T-helper 1 cell (primary cell): ENCODE results near the gene NUDT10.
A peak's percentile ranks its signal among the peaks of the same experiment; 100 is the strongest.
"Not testable (repeated sequence)": the region's sequence is repeated elsewhere in the genome, so short reads cannot be mapped to it uniquely, and the experiment has no call there.

Experiments used
- DNase-seq, 5 donors: peaks; one replicate each; pipeline ENCODE4 v3.0.0-alpha.2; 2012 to 2020
- total RNA-seq, 4 donors: gene quantifications; one replicate each; lab custom pipeline; 2026; lab: John Stamatoyannopoulos, UW

The NUDT10 gene
- total RNA-seq: 0 to 0.15 (median 0) reads per million in 4 donors

- DNase-seq: peak in 2 of 5 donors; percentile 5 to 21
Measured at GRCh38 chrX:51332188-51332942, at the start of gene NUDT10. Gene NUDT10 (plus strand): TSS chrX:51332822. CDS start chrX:51332966, 144 bp downstream.

GRCh38 chrX:51292421-51292820 is 40.2 kb upstream of the NUDT10 start:
- DNase-seq: no peak

GRCh38 chrX:51296138-51296537 is 36.5 kb upstream of the NUDT10 start:
- no peak for DNase-seq

DNA sequence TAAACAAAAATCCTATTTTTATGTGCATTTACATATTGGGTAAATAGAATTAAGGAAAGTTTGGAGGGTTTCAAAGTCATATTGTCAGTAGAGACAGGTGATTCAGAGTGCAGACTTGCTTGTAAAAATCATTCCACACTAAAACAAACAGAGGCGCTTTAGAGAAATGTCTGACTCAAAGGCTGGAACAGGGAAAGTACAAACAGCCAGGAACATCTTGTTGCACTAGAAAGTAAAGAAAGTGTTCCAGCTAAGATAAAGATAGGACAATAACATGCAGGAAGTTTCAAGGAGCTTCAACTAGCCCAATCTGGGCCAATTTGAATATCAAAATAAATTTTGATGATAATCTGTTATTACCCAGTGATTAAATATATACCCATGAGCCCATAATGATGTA is 16.4 kb upstream of the NUDT10 start:
- no peak for DNase-seq

- not testable (repeated sequence) for DNase-seq
Measured at GRCh38 chrX:51332943-51333785, 542 bp downstream of the NUDT10 start.

- DNase-seq: no peak
Measured at GRCh38 chrX:51334276-51334675, 1.7 kb downstream of the NUDT10 start.

DNA sequence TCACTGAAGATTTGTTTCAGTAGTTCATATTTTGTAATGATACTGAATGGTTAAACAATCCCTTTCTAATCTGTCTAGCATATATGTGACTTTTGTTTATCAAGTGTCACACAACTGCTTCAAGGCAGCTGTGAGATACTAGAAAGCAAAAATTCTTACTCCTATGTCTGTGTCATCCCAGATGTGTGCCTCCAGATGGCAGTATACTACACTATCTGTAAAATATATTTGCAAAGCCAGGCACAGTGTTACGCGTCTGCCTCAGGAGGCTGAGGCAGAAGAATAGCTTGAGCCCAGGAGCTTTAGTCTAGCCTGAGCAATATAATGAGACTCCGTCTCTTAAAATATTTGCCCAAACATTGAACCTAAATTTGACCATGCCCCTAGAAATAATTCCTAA is 4.0 kb downstream of the NUDT10 start:
- DNase-seq: peak in 2 of 5 donors; percentile 5 to 32

DNA sequence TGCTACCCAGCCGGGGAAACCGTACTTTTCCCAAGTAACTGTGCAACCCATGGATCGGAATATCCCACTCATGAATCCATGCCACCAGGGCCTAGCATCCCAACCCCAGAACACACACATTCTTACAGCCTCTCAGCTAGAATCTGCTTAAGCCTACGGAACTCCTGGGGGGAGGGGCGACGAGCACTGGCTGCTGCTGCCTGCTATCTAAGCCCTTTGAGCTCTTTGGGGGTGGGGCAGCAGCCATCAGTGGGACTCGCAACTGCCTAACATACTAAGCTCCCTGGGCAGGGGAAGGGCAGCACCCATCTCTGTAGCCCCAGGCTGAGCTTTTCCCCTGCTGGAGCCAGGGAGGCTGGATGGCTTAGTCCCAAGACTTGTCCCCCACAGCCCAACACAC is 28.6 kb downstream of the NUDT10 start:
- DNase-seq: no peak

DNA sequence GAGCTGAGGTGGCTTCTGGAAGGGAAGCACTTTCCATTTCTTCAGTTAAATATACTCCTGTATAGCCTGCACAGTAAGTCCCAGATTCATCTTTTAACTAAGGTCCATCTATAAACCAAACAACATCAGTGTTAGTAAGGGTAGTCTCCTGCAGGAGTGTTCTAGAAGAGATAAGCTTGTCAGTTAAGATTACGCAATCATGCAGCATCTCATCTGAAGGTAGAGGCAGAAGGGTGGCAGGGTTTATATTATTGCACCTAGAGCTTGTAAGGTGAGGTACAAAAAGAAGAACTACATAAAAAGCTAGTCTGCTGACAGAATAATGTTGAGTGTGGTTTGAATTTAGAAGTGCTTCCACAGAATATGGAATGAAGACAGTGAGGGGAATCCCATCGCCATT is 44.0 kb downstream of the NUDT10 start:
- no peak for DNase-seq
